Ovary (tissue), 9 donors: Measurements from ENCODE around the gene ASB2. TPM values are rescaled to one million over a fixed set of nuclear protein-coding genes. Genes with fewer than 3 reads are reported as not detected.

Experiments
- DNase-seq, 5 donors: peaks; one replicate each; pipeline ENCODE4 v3.0.0-alpha.2; 2019 to 2020
- H3K27ac ChIP-seq, 2 donors: fragments of 200-600 bp; one replicate each; pipeline versions ENCODE4 v1.5.1 to v1.8.0; 2019 to 2022
- H3K27me3 ChIP-seq: fragments of 200-600 bp; one replicate; pipeline ENCODE4 v1.8.0; 2022
- H3K36me3 ChIP-seq: fragments of 200-600 bp; sonication (generic); one replicate; pipeline ENCODE4 v1.5.1; 2019
- H3K4me1 ChIP-seq: one replicate; pipeline ENCODE4 v1.8.1; 2013; ENCODE audit warnings: mild to moderate bottlenecking, moderate library complexity; ENCODE audit not compliant: insufficient read depth
- H3K4me3 ChIP-seq: fragments of 200-600 bp; sonication (generic); one replicate; pipeline ENCODE4 v1.5.1; 2017
- H3K9me3 ChIP-seq, 2 donors: fragments of 200-600 bp in 1 of 2; sonication (generic) in 1 of 2; one replicate each; pipeline versions ENCODE4 v1.5.1 to v1.8.1; 2013 to 2019; ENCODE audit warnings: mild to moderate bottlenecking in 1 of 2, moderate library complexity in 1 of 2
- CTCF ChIP-seq, 3 donors: fragments of 450-650 bp in 2 of 3; fragments of 200-600 bp in 1 of 3; IDR thresholded peaks; one replicate each; pipeline versions ENCODE4 v1.5.1 to v1.8.0; 2016 to 2022; ENCODE audit warnings: antibody characterized with exemption in 3 of 3, mild to moderate bottlenecking in 1 of 3
- EP300 ChIP-seq: sonication (generic); formaldehyde crosslinking; IDR thresholded peaks from one replicate; pipeline ENCODE4 v1.6.1; 2017; ENCODE audit warnings: antibody characterized with exemption
- POLR2A ChIP-seq: fragments of 450-650 bp; IDR thresholded peaks from one replicate; pipeline ENCODE4 v1.6.1; 2017; ENCODE audit warnings: antibody characterized with exemption, mild to moderate bottlenecking, moderate library complexity
- WGBS, 3 donors: extraction: QIAGEN DNeasy Blood & Tissue Kit in 1 of 3; methylation state at CpG; one replicate each; pipeline versions ENCODE4 v1.1.5 to v1.1.7; 2013 to 2017; 5-methylcytosine and 5-hydroxymethylcytosine counted together
- intact Hi-C, 4 donors: fragments of 100-400 bp; cut with DNase I; formaldehyde crosslinking; loops; one replicate each; pipeline versions ENCODE4 v1.11.0 to v1.15.1; 2022 to 2023
- polyA plus RNA-seq, 2 donors: library from polyadenylated mRNA; stranded (reverse); fragments of 200-250 nt in 1 of 2; fragments of 350-450 nt in 1 of 2; fragmentation: Illumina TruSeq in 1 of 2; extraction: RNeasy Lipid Tissue Mini Kit (QIAGEN cat#74804) in 1 of 2; gene quantifications; one replicate each; pipeline ENCODE4 v1.2.3, GENCODE V29; 2013 to 2014
- total RNA-seq, 7 donors: library from RNA; depleted of rRNA in 2 of 7; stranded (reverse); fragments of >200 nt in 2 of 7; fragmentation: NEBNext Ultra II Directional in 3 of 7; extraction: Animal tissue kit (Norgen Biotek cat#: 25700) in 3 of 7; gene quantifications; one replicate each; pipeline versions ENCODE4 v1.1.0 to v1.2.4, GENCODE V29; 2016 to 2023
- donor health status: DM: no; HTN: no; CAD: no; lungs with moderate emphysema.
- donor health status: DM: no; HTN: no; CAD: no.
- donor health status: Bipolar disorder and iron deficiency.
- donor health status: DM: yes; HTN: yes; CAD: no.
- donor health status: DM: no; HTN: no; CAD: no.
- donor health status: DM: yes; HTN: yes; CAD: no.

The ASB2 gene
- total and polyA plus RNA-seq, 9 donors, result 1.3 to 25.6 (median 3.0) TPM

- 85 to 95% (median 89%) methylated on average over 3 of the region's 3 CpGs for WGBS, 3 donors
- Histone ChIP-seq H3K36me3 (no peaks in the 10 kb centered on the region), H3K9me3 (no peaks in the 10 kb centered on the region), H3K4me3 (no peak overlapping the region), H3K27ac (no peak overlapping the region), H3K27me3 (no peaks in the 10 kb centered on the region), H3K4me1 (no peaks in the 10 kb centered on the region)
- intact Hi-C loops, result no loop called here
- no peak for TF ChIP-seq CTCF (IDR thresholded peaks at IDR 0.05)
- no peak for TF ChIP-seq EP300
- TF ChIP-seq POLR2A, result no peak
- no peak for DNase-seq
These were observed 10.4 kb downstream of the ASB2 start for GRCh38 chr14:93965946-93966474.

GRCh38 chr14:93965287-93965821, 11.0 kb downstream of the ASB2 start:
- no peaks in the 10 kb centered on the region for H3K4me1 ChIP-seq

GRCh38 chr14:93964820-93965286, 11.5 kb downstream of the ASB2 start:
- Histone ChIP-seq H3K36me3 (no peaks in the 10 kb centered on the region), H3K27me3 (no peaks in the 10 kb centered on the region), H3K27ac (no peak overlapping the region), H3K4me3 (no peak overlapping the region), H3K9me3 (no peaks in the 10 kb centered on the region), H3K4me1 (no peaks in the 10 kb centered on the region)
- no peak for DNase-seq
- 91 to 95% (median 95%) methylated on average over 3 of the region's 3 CpGs for WGBS, 3 donors
- intact Hi-C loops, result no loop called here
- TF ChIP-seq EP300, result no peak
- TF ChIP-seq POLR2A, result no peak
- TF ChIP-seq CTCF (IDR thresholded peaks at IDR 0.05), result no peak

More at GRCh38 chr14:93965287-93965821, 11.0 kb downstream of the ASB2 start:
- H3K27me3 ChIP-seq, result no peaks in the 10 kb centered on the region
- TF ChIP-seq POLR2A (no peak), EP300 (no peak), CTCF (IDR thresholded peaks at IDR 0.05) (no peak)
- intact Hi-C loops, result no loop called here
- WGBS, 3 donors, result 50 to 60% (median 52%) methylated on average over 3 of the region's 3 CpGs
- DNase-seq, result no peak
- H3K36me3 ChIP-seq, result no peaks in the 10 kb centered on the region
- no peak overlapping the region for H3K4me3 ChIP-seq
- H3K27ac ChIP-seq, result no peak overlapping the region
- no peaks in the 10 kb centered on the region for H3K9me3 ChIP-seq

GRCh38 chr14:93964281-93964680, 12.1 kb downstream of the ASB2 start:
- Histone ChIP-seq H3K4me1 (no peaks in the 10 kb centered on the region), H3K27ac (no peak overlapping the region), H3K36me3 (no peaks in the 10 kb centered on the region), H3K27me3 (no peaks in the 10 kb centered on the region), H3K9me3 (no peaks in the 10 kb centered on the region), H3K4me3 (no peak overlapping the region)
- intact Hi-C loops, result no loop called here
- 91 to 96% (median 94%) methylated on average over 10 of the region's 10 CpGs for WGBS, 3 donors
- no peak for DNase-seq
- TF ChIP-seq EP300 (no peak), CTCF (IDR thresholded peaks at IDR 0.05) (no peak), POLR2A (no peak)
